Amniotic stem cell (primary cell): Measurements from ENCODE around the gene TSPAN4.
A peak's percentile ranks its signal among the peaks of the same experiment; 100 is the strongest.

Experiments used
- DNase-seq: peaks from one replicate; lab custom pipeline; 2025; lab: John Stamatoyannopoulos, UW

Gene TSPAN4

DNA sequence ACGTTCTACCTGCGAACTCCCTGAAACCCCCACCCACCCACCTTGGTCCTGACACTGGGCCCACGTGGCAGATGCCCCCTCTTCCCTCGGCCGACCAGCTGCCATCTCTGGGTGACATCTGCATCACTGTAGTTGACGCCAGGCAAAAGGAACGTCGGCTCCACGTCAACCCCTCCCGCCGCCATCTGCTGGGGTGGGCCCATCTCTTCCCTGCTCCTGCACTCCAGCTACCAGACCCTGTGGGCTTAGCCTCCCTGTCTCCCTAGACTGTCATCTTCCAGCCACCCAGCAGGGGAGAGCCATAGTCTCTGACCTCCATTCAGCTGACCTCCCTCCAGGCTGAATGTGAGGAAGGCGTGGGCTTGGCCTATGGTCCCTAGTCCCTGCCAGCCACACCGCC lies 46.6 kb downstream of the TSPAN4 start:
- DNase-seq: no peak

DNA sequence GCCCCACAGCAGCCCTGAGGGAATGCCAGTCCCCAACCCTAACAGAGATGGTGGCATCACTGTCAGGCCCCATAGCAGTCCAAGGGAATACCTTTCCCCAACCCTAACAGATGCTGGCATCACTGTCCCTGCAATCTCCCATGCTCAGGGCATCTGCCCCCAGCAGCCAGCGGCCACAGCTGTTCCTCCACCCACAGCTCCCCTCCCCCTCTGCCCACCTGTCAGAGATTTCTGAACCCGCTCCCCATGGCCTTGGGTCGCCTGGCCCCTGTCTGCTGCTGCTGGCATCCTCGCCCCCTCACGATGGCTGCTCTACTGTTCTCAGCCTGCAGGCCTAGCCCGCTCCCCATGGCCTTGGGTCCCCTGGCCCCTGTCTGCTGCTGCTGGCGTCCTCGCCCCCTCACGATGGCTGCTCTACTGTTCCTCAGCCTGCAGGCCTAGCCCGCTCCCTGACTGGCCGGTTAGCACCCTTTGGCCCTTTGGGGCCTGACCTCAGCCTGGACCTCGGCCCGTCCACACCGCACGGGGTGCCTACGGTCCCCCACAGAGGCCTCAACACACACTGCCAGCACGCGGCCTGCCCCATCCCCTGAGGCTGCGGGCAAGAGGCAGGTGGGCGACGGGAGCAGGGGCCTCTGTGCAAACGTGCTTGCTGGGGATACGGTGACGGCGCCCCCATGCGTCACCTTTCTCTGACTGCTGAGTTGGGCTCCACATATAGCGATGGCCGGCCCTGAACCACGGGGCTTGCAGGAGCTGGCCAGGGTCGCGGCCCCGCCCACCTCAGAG lies 47.2 kb downstream of the TSPAN4 start:
- no peak for DNase-seq

DNA sequence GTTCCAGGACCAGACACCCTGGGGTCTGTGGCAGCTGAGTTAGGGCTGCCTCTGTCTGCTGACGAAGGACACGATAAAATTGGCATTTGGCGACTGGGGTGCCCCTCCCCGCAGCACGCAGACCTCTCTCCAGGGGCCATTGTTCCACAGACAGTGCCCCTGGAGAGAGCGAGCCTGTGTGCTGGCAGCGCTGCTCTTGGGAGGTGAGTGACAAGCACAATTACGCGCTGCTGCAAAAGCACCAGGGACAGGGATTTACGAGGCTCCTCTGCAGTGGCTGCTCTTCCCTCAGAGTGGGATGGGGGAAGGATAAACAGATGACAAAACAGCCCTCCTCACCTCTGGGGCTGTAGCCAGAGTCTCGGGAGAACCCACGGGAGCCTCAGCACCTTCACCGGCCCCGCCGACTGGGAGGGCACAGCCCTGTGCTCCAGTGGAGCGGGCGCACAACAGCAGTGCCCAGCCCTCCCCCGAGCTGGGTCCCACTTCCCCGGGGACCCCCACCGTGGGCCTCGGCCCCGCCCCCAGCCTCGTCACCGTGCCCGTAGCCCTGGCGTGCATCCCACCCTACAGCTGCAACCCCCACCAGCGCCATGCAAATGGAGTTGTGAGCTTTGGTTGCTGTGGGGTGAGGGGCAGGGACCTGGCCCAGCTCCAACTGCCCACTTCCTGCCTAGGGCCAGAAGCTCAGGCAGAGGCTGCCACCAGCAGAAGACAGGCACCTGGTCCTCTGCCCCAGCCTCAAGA lies 48.3 kb downstream of the TSPAN4 start:
- no peak for DNase-seq

DNA sequence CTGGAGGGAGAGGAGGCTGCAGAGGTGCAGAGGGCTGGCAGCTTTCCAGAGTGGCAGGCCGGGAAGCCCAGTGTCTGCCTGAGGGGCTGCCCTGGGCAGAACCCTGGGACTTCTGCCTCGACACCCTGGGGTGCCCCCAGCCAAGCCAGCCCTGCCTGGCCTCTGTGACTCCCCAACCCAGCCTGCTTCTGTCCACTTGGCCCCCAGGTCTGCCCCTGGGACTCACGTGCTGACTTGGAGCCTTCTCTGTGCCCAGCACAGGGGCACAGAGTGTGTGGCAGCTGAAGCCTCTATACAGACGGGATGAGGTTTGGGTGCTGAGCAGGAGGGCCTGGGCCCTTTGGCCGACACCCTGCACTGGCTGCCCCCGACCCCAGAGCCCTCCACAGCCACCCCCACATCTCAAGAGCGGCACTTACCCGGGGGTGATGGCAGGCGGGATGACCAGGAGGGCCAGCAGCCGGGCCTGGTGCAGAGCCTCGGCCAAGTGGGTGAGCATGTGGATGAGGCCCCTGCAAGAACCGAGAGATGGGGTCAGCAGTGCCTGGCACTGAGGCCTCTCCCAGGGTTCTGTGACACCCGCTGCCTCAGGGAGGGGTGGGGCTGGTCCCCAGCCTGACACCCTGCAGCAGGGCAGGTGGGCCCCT lies 50.5 kb downstream of the TSPAN4 start:
- DNase-seq: no peak

DNA sequence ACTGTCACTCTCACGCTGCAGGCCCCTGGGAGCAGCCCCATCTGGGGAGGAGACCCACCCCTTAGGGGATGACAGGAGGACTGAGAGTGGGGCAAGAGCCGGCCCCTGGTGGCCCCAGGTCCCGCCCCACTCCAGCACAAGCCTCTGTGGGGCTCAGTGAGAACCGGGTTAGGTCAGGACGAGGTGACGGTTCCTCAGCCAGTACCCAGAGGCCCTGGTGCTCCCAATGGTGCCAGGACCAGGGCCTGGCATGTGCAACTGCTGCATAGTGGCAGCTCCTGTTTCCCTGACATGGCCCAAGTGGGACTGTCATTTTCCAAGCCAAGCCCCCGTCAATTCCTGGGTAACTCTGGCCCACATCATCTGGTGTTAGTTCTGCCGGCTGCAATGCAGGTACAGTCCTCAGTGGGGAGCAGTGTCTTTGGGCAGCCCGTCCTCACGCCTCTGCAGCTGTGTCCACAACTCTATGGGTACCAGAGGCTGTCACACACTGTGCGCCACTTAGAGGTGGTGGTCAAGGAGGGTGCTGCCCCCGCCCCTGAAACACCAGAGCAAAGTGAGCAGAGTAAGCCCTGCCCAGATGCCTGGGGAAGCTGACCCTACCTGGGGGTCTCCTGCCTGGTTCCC lies 52.0 kb downstream of the TSPAN4 start:
- DNase-seq: no peak

DNA sequence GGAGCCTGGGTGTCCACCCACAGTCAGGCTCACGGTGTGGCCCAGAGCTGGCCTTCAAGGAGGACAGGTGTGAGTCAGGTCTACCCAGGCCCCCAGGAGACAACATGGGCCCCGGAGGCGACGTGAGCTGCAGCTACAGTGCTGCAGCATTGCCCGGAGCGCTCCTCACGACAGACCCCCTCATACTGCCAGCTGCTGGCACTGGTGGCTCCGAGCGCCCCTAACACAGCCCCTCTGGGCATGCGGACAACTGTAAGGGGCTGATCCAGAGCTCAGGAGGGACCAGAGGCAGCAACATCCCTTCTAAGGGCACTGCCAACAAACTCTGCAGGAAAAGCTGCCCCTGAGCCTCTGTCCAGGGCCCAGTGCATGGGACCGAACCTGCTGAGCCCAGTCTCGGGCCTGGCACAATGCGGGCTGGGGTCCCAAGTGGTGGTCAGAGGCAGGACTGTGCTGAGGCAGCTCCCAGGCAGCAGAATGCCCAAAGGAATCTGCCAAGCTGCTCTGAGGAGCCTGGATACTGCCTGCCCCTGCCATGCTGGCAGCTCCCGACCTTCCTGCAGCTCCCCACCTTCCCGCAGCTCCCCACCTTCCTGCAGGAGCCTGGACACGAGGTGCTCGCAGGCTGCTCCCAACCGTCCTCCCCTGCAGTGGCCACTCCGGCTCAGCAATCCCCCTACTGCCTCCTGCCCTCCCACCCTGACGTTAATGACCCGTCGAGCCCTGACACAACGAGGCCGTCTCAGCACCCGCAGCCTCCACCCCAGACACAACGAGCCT lies 52.9 kb downstream of the TSPAN4 start:
- no peak for DNase-seq

DNA sequence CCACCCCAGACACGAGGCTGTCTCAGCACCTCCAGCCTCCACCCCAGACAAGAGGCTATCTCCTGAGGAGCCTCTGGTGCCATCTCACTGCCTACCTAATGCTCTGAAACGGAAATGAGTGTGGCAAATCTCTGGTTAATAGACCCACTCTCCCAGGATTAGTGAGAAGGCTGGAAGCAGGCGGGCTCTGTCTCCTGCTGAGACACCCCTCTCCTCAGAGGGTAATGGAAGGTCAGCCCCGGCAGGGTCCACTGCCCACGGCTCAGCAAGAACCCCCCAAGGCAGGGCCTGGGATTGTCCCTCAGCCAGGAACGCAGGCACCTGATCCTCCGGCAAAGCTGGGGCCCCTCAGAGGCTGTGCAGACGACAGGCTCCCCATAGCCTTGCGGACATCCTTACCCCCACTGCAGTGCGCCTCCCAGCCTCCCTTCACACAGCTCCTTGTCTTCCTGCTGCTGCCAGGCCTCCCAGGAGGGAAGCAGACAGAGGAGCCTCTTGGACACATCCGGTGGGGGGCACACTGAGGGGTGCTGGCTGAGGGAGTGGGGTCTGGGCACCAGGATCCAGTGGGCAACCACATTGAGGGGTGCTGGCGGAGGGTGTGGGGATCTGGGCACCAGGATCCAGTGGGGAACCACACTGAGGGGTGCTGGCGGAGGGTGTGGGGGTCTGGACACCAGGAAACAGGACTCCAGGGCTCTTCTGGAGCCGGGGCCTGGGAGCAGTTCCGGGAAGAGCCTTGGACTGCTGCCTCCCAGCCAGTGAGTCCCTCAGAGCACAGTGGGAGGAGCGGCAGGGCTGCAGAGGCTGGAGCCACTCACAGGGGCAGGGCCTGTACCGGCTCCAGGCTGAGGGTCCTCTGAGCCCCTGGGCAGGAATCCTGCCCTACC lies 54.8 kb downstream of the TSPAN4 start:
- no peak for DNase-seq

DNA sequence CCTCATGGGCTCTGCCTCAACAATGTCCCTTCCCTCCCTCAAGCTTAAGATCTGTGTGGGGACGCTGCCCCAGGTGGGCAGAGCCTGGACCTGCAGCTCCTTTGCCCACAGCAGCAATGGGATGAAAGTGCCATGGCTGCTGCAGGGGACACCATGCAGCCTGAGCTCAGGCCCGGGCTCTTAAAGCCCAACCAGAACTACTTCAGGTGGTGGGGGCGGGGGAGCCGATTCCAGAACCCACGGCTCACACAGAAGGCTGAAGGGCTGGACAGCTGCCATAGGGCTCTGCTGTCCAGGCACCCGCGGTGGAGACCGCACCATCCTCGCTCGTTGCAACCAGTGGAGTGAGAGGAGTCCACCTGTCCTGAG lies 55.5 kb downstream of the TSPAN4 start:
- no peak for DNase-seq

DNA sequence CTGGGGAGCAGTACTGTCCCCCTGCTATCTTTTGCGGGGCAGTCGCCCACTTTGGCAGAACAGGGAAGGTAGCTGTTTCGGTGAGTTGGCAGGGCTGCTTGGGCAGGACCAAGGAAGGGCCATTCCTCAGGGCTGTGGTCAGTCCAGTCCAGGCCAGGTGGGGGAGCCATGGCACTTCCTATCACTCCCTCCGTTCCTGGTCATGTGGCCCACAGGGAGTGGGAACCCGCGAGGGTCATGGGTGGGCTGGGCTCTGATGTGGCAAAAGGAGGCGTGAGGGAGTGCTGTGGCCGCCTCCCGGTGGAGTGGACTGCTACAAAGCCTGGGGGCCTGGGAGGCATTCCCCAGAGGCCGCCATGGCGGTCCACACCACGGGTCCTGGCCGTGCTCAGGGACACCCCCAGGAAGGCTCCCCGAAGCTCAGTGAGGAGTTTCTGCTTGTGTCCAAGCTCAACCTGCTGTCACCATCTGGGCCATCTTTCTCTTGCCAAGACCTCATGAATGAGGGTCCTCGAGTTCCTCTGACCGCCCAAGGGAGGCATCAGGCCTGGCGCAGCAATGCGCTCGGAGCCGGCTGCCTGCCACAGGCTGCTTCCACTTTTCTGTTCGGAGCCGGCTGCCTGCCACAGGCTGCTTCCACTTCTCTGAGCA lies 56.0 kb downstream of the TSPAN4 start:
- no peak for DNase-seq

DNA sequence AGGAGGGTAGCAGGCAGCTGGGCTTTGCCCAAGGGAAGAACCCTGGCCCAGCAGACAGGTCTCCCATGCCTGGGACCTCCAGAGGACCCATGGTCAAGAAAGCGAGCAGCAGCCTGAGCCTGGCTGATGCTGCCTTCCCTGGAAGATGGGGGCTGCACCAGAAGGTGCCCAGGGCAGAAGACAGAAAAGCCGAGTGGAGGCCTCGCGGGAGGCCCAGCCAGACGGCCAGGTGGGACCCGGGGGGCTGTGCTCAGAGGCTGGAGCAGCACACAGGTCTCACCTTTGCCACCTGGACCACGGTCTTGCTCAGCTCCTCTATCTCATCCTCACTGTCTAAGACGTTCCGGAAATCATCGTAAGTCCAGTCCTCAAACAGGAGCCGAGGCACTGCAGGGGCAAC lies 57.1 kb downstream of the TSPAN4 start:
- DNase-seq: no peak

DNA sequence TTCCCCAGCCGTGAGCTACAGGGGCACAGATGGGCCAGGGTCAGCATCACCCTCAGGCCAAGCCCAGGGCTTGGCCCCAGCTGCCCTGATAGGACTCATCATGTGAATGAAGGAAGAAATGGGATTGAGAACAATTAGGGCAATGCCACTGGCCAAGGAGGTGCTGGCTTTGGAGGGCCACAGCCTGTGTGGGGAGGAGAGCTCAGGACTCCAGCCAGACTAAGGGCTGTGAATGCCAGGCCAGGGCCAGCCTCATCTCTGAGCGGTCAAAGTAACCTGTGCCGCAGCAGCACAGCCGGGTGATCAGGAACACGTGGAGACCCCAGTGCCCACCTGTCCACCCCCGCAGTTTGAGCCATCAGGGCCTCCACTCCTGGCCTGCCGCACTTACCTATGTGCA lies 57.9 kb downstream of the TSPAN4 start:
- DNase-seq: no peak

DNA sequence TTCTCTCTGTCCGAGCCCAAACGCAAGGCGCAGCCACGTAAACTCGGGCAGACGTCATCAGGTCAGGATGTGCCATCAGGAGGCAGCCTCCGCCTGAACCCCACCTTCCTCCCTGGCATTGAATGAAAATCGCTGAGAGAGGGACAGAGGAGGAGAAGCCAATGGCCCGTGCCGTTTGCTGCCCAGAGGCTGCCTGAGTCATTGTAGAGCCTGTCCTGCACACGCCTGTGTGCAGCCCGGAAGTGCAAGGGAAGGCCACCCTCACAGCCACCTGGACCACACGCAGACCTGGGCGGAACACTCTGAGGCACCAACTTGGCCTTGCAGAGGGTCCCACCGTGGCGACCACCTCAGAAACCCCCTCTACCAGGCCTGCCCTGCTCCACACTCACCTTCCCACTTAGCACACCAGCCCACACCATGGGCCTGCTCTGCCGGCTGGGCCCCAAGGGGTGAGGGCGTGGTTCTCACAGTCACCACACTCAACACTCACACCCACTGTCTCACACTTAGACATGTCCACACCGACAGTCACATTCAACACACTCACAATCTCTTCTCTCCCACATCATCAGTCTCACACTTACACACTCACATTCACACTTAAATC lies 58.9 kb downstream of the TSPAN4 start:
- DNase-seq: no peak

DNA sequence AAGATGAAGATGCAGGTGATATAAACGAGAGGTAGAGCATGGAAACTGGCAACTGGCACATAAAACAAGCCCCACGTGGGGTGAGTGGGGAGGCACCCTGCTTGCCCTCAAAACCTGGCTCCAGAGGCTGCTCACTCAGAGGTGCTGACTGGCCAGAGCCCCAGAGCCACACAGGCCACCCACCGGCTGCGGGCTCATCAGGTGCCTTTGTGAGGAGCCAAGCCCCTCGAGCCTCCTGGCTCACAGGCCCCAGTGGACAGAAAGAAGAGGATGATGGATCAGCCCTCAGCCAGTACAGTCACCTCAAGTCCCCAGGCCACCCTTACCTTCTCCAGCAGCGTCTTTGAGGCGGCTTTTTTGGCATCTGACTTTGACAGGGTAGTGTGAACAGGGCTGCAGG lies 61.7 kb downstream of the TSPAN4 start:
- DNase-seq: no peak

DNA sequence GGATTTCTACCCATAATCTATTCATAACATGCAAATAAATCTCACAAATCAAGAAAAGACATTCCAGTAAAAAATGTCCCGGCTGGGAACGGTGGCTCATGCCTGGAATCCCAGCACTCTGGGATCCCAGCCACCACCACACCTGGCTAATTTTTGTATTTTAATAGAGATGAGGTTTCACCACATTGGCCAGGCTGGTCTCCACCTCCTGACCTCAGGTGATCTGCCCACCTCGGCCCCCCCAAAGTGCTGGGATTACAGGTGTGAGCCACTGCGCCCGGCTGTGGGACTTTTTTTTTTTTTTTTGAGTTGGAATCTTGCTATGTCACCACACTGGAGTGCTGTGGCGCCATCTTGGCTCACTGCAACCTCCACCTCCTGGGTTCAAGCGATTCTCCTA lies 63.3 kb downstream of the TSPAN4 start:
- no peak for DNase-seq

DNA sequence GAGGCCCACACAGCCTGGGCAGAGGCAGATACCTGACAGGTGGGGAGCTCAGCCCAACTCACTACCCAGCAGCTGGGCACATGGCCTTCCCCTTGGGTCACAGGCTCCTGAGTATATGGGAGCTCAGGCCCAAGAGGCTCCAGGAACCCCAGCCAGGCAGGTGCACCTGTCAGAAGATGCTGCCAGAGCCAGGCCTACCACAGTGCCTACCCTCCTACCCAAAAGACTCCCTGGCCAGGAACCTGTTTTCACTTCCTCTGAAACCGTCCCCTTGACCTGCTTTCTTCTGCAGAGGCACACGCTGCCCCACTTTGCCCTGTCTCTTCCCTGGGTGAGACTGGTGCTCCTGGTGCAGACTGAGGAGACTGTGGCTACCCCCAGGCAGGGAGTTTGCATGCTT lies 65.0 kb downstream of the TSPAN4 start:
- DNase-seq: no peak

DNA sequence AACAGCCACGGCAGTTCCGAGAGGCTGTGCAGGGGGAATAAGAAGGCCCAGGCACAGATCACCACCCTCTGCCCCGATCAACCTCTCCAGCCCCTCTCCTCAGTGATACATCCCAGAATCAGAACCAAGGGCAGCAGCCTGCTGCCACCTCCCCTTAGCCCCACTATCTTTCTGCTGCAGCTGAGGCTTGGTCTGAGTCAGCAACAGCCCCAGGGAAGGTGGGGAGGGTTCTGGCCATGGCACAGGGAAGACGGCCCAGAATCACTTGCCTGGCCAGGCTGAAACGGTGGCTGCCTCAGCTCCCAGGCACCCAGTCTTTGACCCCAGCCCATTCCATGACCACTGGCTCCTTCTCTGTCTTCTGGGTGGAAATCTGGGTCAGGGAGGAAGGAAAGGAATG lies 65.6 kb downstream of the TSPAN4 start:
- no peak for DNase-seq

DNA sequence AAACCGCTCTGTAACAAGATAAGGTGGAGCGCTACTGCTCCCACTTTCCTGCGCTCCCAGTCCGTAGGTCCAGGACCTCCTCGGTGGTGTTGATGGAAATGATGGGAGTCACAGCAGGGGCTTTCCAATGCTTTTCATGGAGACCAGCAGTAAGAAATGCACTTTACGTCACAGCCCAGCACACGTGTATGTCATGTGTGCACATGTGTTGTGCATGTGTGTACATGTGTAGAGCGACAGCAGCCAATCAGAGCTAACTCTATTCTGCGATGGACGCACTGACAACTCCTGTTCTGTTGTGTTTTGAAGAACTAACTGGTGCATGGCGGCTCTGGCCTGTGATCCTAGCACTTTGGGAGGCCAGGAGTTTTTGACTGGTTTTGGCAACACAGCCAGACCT lies 66.8 kb downstream of the TSPAN4 start:
- no peak for DNase-seq

DNA sequence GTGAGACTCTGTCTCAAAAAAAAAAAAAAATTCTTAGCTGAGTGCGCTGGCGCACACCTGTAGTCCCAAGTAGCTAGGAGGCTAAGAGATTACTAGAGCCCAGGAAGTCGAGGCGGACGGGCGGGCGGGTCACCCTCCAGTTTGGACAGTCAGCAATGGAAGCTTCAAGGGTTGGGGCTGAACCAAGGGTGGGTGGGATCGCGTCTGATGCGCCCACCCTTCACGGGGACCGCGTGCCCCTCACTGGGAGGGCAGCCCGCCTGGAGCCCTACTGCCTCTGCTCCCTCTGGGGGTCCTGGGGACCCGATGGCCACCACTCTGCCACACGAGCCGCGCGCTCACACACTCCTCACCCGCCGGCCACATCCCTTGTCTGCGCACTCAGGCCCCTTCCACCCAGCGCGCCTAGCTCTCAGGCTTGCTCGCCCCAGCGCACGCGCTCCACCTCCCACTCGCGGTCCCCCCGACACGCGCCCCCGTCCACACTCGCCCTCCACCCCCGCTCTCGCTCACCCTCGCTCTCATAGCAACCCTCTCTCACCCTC lies 67.5 kb downstream of the TSPAN4 start:
- no peak for DNase-seq

DNA sequence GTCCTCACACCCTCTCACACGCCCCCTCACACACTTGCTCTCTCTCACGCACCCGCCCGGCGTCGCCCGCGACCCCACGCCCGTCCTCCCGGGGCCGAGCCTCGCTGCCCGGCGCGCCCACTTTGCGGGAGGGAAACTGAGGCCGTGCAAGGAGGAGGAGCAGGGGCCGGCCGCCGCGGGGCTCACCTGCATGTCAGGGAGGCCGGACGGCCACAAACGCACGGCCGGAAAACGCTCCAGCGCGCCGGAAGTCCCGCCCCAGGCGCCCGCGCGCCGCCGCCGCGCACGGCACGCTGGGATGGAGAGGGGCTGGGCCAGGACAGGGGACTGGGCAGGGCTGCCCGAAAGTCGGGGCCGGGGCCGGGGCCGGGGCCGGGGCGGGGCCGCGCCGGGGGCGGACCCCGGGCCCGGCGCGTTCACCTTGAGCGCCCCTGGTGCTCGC lies 68.0 kb downstream of the TSPAN4 start, which contains the start of gene CHID1:
Gene CHID1, minus strand, starts transcription at position 222 of the 442 bp plus-strand sequence. CDS start 5,994 bp downstream, outside the sequence.
- peak; percentile 18 for DNase-seq
